H9 (cell line): Measurements from ENCODE around the gene SETD1A. TPM values are rescaled to one million over a fixed set of nuclear protein-coding genes. Genes with fewer than 3 reads are reported as not detected.

ENCODE experiments used
- DNase-seq: peaks from one replicate; pipeline ENCODE4 v3.0.0-alpha.2; 2017
- H2AFZ ChIP-seq: one replicate; pipeline ENCODE4 v1.6.1; 2013; ENCODE audit warnings: mild to moderate bottlenecking, low read length, control low read depth, moderate library complexity
- H2AK5ac ChIP-seq: 2 replicates; pipeline ENCODE4 v1.6.1; 2013; ENCODE audit warnings: low read length, control low read depth, mixed read lengths; ENCODE audit not compliant: insufficient read length
- H2BK120ac ChIP-seq: one replicate; pipeline ENCODE4 v1.6.1; 2013; ENCODE audit warnings: low read depth, mild to moderate bottlenecking, low read length, control low read depth, inconsistent platforms; ENCODE audit not compliant: poor library complexity, severe bottlenecking
- H2BK12ac ChIP-seq: 2 replicates; pipeline ENCODE4 v1.6.1; 2013; ENCODE audit warnings: low read length, control low read depth, mixed read lengths, low read depth; ENCODE audit not compliant: insufficient read length
- H2BK15ac ChIP-seq: 2 replicates; pipeline ENCODE4 v1.6.1; 2013; ENCODE audit warnings: low read depth, low read length, control low read depth
- H2BK20ac ChIP-seq: one replicate; pipeline ENCODE4 v1.6.1; 2013; ENCODE audit warnings: low read depth, mild to moderate bottlenecking, low read length, control low read depth, inconsistent platforms; ENCODE audit not compliant: poor library complexity, severe bottlenecking
- H2BK5ac ChIP-seq: 2 replicates; pipeline ENCODE4 v1.6.1; 2013; ENCODE audit warnings: low read length, control low read depth, mixed read lengths; ENCODE audit not compliant: insufficient read length
- H3K14ac ChIP-seq: 2 replicates; pipeline ENCODE4 v1.6.1; 2013; ENCODE audit warnings: low read length, control low read depth; ENCODE audit not compliant: insufficient read depth
- H3K18ac ChIP-seq: 2 replicates; pipeline ENCODE4 v1.6.1; 2013; ENCODE audit warnings: low read depth, mild to moderate bottlenecking, mixed read lengths, low read length, control low read depth; ENCODE audit not compliant: insufficient read length
- H3K23ac ChIP-seq: 2 replicates; pipeline ENCODE4 v1.6.1; 2013; ENCODE audit warnings: low read length, control low read depth, mixed read lengths, low read depth; ENCODE audit not compliant: insufficient read length
- H3K23me2 ChIP-seq: 2 replicates; pipeline ENCODE4 v1.6.1; 2013; ENCODE audit warnings: low read depth, mild to moderate bottlenecking, mixed read lengths, low read length, control low read depth; ENCODE audit not compliant: insufficient read length, poor library complexity, severe bottlenecking
- H3K27ac ChIP-seq: 2 replicates; pipeline ENCODE4 v1.5.1; 2013; ENCODE audit warnings: low read length, control low read depth, mixed read lengths, low read depth; ENCODE audit not compliant: insufficient read length
- H3K27me3 ChIP-seq: 2 replicates; pipeline ENCODE4 v1.6.1; 2013; ENCODE audit warnings: low read length, control low read depth, inconsistent platforms; ENCODE audit not compliant: insufficient read depth
- H3K4ac ChIP-seq: 2 replicates; pipeline ENCODE4 v1.6.1; 2013; ENCODE audit warnings: low read depth, mild to moderate bottlenecking, control low read depth, inconsistent platforms, low read length, moderate library complexity
- H3K4me1 ChIP-seq: 2 replicates; pipeline ENCODE4 v1.6.1; 2013; ENCODE audit warnings: low read length, control low read depth, inconsistent platforms; ENCODE audit not compliant: insufficient read depth
- H3K4me2 ChIP-seq: 2 replicates; pipeline ENCODE4 v1.6.1; 2013; ENCODE audit warnings: low read length, control low read depth, mixed read lengths; ENCODE audit not compliant: insufficient read length, insufficient read depth
- H3K56ac ChIP-seq: 2 replicates; pipeline ENCODE4 v1.6.1; 2013; ENCODE audit warnings: low read depth, mild to moderate bottlenecking, mixed read lengths, low read length, control low read depth; ENCODE audit not compliant: insufficient read length
- H3K79me1 ChIP-seq: 2 replicates; pipeline ENCODE4 v1.6.1; 2013; ENCODE audit warnings: low read depth, mild to moderate bottlenecking, moderate library complexity, low read length, control low read depth, inconsistent platforms; ENCODE audit not compliant: insufficient read depth, poor library complexity, severe bottlenecking
- H3K79me2 ChIP-seq: 2 replicates; pipeline ENCODE4 v1.6.1; 2013; ENCODE audit warnings: low read length, control low read depth, inconsistent platforms; ENCODE audit not compliant: insufficient read depth
- H3K9ac ChIP-seq: 2 replicates; pipeline ENCODE4 v1.6.1; 2013; ENCODE audit warnings: low read length, control low read depth, mixed read lengths; ENCODE audit not compliant: insufficient read length; ENCODE audit errors: extremely low read depth
- H3K9me3 ChIP-seq: one replicate; pipeline ENCODE4 v1.6.1; 2013; ENCODE audit warnings: low read depth, low read length, inconsistent platforms; ENCODE audit not compliant: control insufficient read depth
- H3T11ph ChIP-seq: one replicate; pipeline ENCODE4 v1.6.1; 2013; ENCODE audit warnings: mild to moderate bottlenecking, low read length, control low read depth, inconsistent platforms
- H4K20me1 ChIP-seq: one replicate; pipeline ENCODE4 v1.6.1; 2013; ENCODE audit not compliant: control insufficient read depth, insufficient read length, insufficient read depth
- H4K5ac ChIP-seq: 2 replicates; pipeline ENCODE4 v1.6.1; 2013; ENCODE audit warnings: low read depth, mild to moderate bottlenecking, mixed read lengths, low read length, control low read depth; ENCODE audit not compliant: insufficient read length
- H4K8ac ChIP-seq: replicated peaks from 2 replicates; pipeline ENCODE4 v1.6.1; 2013; ENCODE audit warnings: low read length, control low read depth, mixed read lengths, low read depth; ENCODE audit not compliant: insufficient read length
- H4K91ac ChIP-seq: 2 replicates; pipeline ENCODE4 v1.6.1; 2013; ENCODE audit warnings: low read depth, mild to moderate bottlenecking, moderate library complexity, mixed read lengths, low read length, control low read depth; ENCODE audit not compliant: insufficient read length
- H3K27ac Mint-ChIP-seq, 3 experiments: 2 replicates in 2 of 3; 3 replicates in 1 of 3; pipeline ENCODE4 v1.8.0; 2020 to 2021; ENCODE audit warnings: mixed read lengths in 3 of 3, mild to moderate bottlenecking in 1 of 3, moderate library complexity in 1 of 3
- H3K27me3 Mint-ChIP-seq: 2 replicates; pipeline ENCODE4 v1.8.0; 2021; ENCODE audit warnings: low read depth, mild to moderate bottlenecking, moderate library complexity, mixed read lengths
- H3K36me3 Mint-ChIP-seq, 3 experiments: 2 replicates in 2 of 3; 3 replicates in 1 of 3; pipeline ENCODE4 v1.8.0; 2020 to 2021; ENCODE audit warnings: low read depth in 3 of 3, mixed read lengths in 3 of 3; ENCODE audit not compliant: insufficient read depth in 1 of 3
- H3K4me1 Mint-ChIP-seq, 2 experiments: 2 replicates each; pipeline ENCODE4 v1.8.0; 2020; ENCODE audit warnings: mixed read lengths in 2 of 2
- H3K4me3 Mint-ChIP-seq, 2 experiments: 2 replicates in 1 of 2; 3 replicates in 1 of 2; pipeline ENCODE4 v1.8.0; 2020 to 2021; ENCODE audit warnings: mild to moderate bottlenecking in 2 of 2, mixed read lengths in 2 of 2, moderate library complexity in 1 of 2
- H3K9me3 Mint-ChIP-seq, 2 experiments: 2 replicates in 1 of 2; 3 replicates in 1 of 2; pipeline ENCODE4 v1.8.0; 2020; ENCODE audit warnings: mild to moderate bottlenecking in 2 of 2, mixed read lengths in 2 of 2, moderate library complexity in 1 of 2
- CTCF ChIP-seq: fragments of 200-600 bp; sonication (generic); conservative IDR thresholded peaks from 3 replicates; pipeline ENCODE4 v1.8.0; 2021; ENCODE audit warnings: antibody characterized with exemption, mild to moderate bottlenecking
- WGBS: extraction: QIAGEN DNeasy Blood & Tissue Kit; methylation state at CpG from one replicate; pipeline ENCODE4 v1.1.7; 2013; ENCODE audit warnings: missing lambda C conversion rate, low lambda C conversion rate, mixed read lengths; ENCODE audit not compliant: insufficient read length; ENCODE audit errors: extremely low coverage; 5-methylcytosine and 5-hydroxymethylcytosine counted together
- total RNA-seq: library from RNA; stranded (reverse); gene quantifications from 2 replicates; pipeline ENCODE4 v1.2.1, GENCODE V29; 2021

SETD1A gene
- total RNA-seq, 1 experiment from 2014 or later: 36.9 TPM

GRCh38 chr16:30950516-30951065 is 7.0 kb upstream of the SETD1A start:
- H3K9ac ChIP-seq: no peak overlapping the region

More at GRCh38 chr16:30950516-30951065, 7.0 kb upstream of the SETD1A start:
- Histone ChIP-seq H3K79me2 (no peaks in the 10 kb centered on the region), H4K5ac (no peak overlapping the region), H4K91ac (no peak overlapping the region), H3K23ac (no peak overlapping the region), H2BK120ac (no peak overlapping the region), H3K27ac (no peak overlapping the region), H2AFZ (no peak overlapping the region), H3K9me3 (no peaks in the 10 kb centered on the region), H3K56ac (no peak overlapping the region), H2AK5ac (no peak overlapping the region), H2BK5ac (no peak overlapping the region), H4K8ac (no peak overlapping the region), H3K14ac (no peak overlapping the region), H3K79me1 (no peaks in the 10 kb centered on the region), H3K18ac (no peak overlapping the region), H3K27me3 (no peaks in the 10 kb centered on the region), H2BK15ac (no peak overlapping the region), H3T11ph (no peak overlapping the region), H3K4me2 (peak overlapping the region; percentile 71), H3K23me2 (peaks cover 11% of the 10 kb centered on the region), H2BK20ac (no peak overlapping the region), H3K4me1 (no peaks in the 10 kb centered on the region), H2BK12ac (no peak overlapping the region), H4K20me1 (no peaks in the 10 kb centered on the region), H3K4ac (no peak overlapping the region)
- Mint-ChIP-seq H3K4me1 (peaks cover 26 to 28% of the 10 kb centered on the region in 2 experiments), H3K9me3 (no peaks in the 10 kb centered on the region), H3K27me3 (peaks cover 4% of the 10 kb centered on the region; the same call in 1 of the 2 replicates), H3K4me3 (peak overlapping the region; percentile 79 to 91), H3K27ac (peak overlapping the region in 1 of 3 experiments; percentile 48; a peak in 2 of 7 replicates), H3K36me3 (peaks cover 4 to 13% (median 5%) of the 10 kb centered on the region in 3 experiments; a peak in 6 of 7 replicates)
- TF ChIP-seq CTCF: no peak
- DNase-seq: no peak
- WGBS: no CpG with 5 or more reads among the region's 8 CpGs
